BJ (cell line): ENCODE measurements around the gene OMP. TPM values are rescaled to one million over a fixed set of nuclear protein-coding genes. Genes with fewer than 3 reads are reported as not detected.

Experiments
- CTCF ChIA-PET: fragments of 350-600 bp; formaldehyde crosslinking; extraction: SDS; loops from one replicate; lab custom pipeline; 2021; ENCODE audit warnings: antibody characterized with exemption, inconsistent platforms; lab: Yijun Ruan, JAX
- POLR2A ChIA-PET: fragments of 300-600 bp; sonication (Branson Sonifier 250); formaldehyde crosslinking; extraction: SDS; loops from one replicate; lab custom pipeline; 2021; ENCODE audit warnings: antibody characterized with exemption; lab: Charles Lee
- DNase-seq: peaks from one replicate; pipeline ENCODE4 v3.0.0-alpha.2; 2011; ENCODE audit warnings: low read depth
- H3K27me3 ChIP-seq: 2 replicates; pipeline ENCODE4 v1.6.0; 2011; ENCODE audit warnings: low read length; ENCODE audit not compliant: control insufficient read depth, insufficient read depth
- H3K36me3 ChIP-seq: 2 replicates; pipeline ENCODE4 v1.5.1; 2011; ENCODE audit warnings: low read length; ENCODE audit not compliant: control insufficient read depth, insufficient read depth
- H3K4me3 ChIP-seq: 2 replicates; pipeline ENCODE4 v1.5.1; 2011; ENCODE audit warnings: low read depth, mild to moderate bottlenecking, control low read depth, low read length
- CTCF ChIP-seq: IDR thresholded peaks from 2 replicates; pipeline ENCODE4 v1.5.1; 2011; ENCODE audit warnings: low read depth, mild to moderate bottlenecking, control low read depth, inconsistent platforms, low read length, moderate library complexity; ENCODE audit not compliant: insufficient read depth
- polyA plus RNA-seq: library from polyadenylated mRNA; depleted of rRNA; stranded (reverse); fragments of >200 nt; gene quantifications from 2 replicates; pipeline ENCODE4 v1.2.3, GENCODE V29; 2011

OMP gene
- polyA plus RNA-seq, 1 experiment, result not detected

GRCh38 chr11:77140231-77140851 is 37.7 kb downstream of the OMP start:
- Histone ChIP-seq H3K4me3 (no peak overlapping the region), H3K27me3 (peaks cover 5% of the 10 kb centered on the region), H3K36me3 (no peaks in the 10 kb centered on the region)
- no peak for TF ChIP-seq CTCF
- ChIA-PET CTCF (interaction anchor here (1.2 to 3.2 kb wide), 4 partner anchors 10 to 408 kb away, joined by 3 to 30 read pairs (median 9); partner anchors contain the start of gene MYO7A), POLR2A (no interaction called here)
- no peak for DNase-seq

GRCh38 chr11:77141034-77141433 is 38.4 kb downstream of the OMP start:
- H3K27me3 ChIP-seq, result peaks cover 5% of the 10 kb centered on the region
- H3K4me3 ChIP-seq, result no peak overlapping the region
- no peak for TF ChIP-seq CTCF
- no peak for DNase-seq
- H3K36me3 ChIP-seq, result no peaks in the 10 kb centered on the region
- POLR2A ChIA-PET, result no interaction called here
- CTCF ChIA-PET, result interaction anchor here (1.2 to 3.2 kb wide), 3 partner anchors 14 to 407 kb away, joined by 3 to 30 read pairs (median 9); partner anchors contain the start of gene MYO7A

- peaks cover 6% of the 10 kb centered on the region for H3K27me3 ChIP-seq
- ChIA-PET POLR2A (no interaction called here), CTCF (interaction anchor here (2.8 to 3.2 kb wide), 2 partner anchors 15 to 46 kb away, joined by 9 to 30 read pairs; partner anchors contain the start of gene MYO7A)
- no peak for TF ChIP-seq CTCF
- no peak for DNase-seq
- H3K4me3 ChIP-seq, result no peak overlapping the region
- H3K36me3 ChIP-seq, result no peaks in the 10 kb centered on the region
Observed at GRCh38 chr11:77141475-77141874, 38.8 kb downstream of the OMP start.

- DNase-seq, result no peak
- H3K27me3 ChIP-seq, result peaks cover 13% of the 10 kb centered on the region
- no peak for TF ChIP-seq CTCF
- POLR2A ChIA-PET, result no interaction called here
- no peak overlapping the region for H3K4me3 ChIP-seq
- CTCF ChIA-PET, result interaction anchor here (1.2 to 2.8 kb wide), 3 partner anchors 15 to 47 kb away, joined by 3 to 9 read pairs (median 6); partner anchors contain the start of gene MYO7A
- no peaks in the 10 kb centered on the region for H3K36me3 ChIP-seq
Observed at GRCh38 chr11:77142091-77142975, 39.7 kb downstream of the OMP start.
